WERI-Rb-1 (cell line): ENCODE measurements around the gene CHRNA4.

Experiments used
- DNase-seq: peaks from one replicate; pipeline ENCODE4 v3.0.0-alpha.2; 2020
- H3K27ac ChIP-seq: fragments of 250-450 bp; sonication (Bioruptor Pico); 2 replicates; pipeline ENCODE4 v1.5.1; 2020; ENCODE audit warnings: mild to moderate bottlenecking, moderate library complexity
- H3K27me3 ChIP-seq: fragments of 250-450 bp; sonication (Bioruptor Pico); 2 replicates; pipeline ENCODE4 v1.5.1; 2021; ENCODE audit warnings: mild to moderate bottlenecking, low read depth, moderate library complexity; ENCODE audit not compliant: insufficient read depth, severe bottlenecking
- H3K36me3 ChIP-seq: fragments of 250-450 bp; sonication (Bioruptor Pico); 2 replicates; pipeline ENCODE4 v1.5.1; 2020; ENCODE audit warnings: mild to moderate bottlenecking, moderate library complexity
- H3K4me3 ChIP-seq: 2 replicates; pipeline ENCODE4 v1.5.1; 2011; ENCODE audit warnings: low read depth, mild to moderate bottlenecking, control low read depth, low read length
- H3K9me3 ChIP-seq: fragments of 250-450 bp; sonication (Bioruptor Pico); 2 replicates; pipeline ENCODE4 v1.5.1; 2021; ENCODE audit warnings: mild to moderate bottlenecking, moderate library complexity; ENCODE audit not compliant: severe bottlenecking
- CTCF ChIP-seq: IDR thresholded peaks from 2 replicates; pipeline ENCODE4 v1.5.1; 2011; ENCODE audit warnings: low read depth, mild to moderate bottlenecking, control low read depth, inconsistent platforms, low read length

Gene CHRNA4

GRCh38 chr20:63327231-63327745 is 33.9 kb downstream of the CHRNA4 start:
- Histone ChIP-seq H3K9me3 (peaks cover 3% of the 10 kb centered on the region), H3K4me3 (no peak overlapping the region), H3K36me3 (no peaks in the 10 kb centered on the region), H3K27me3 (no peaks in the 10 kb centered on the region), H3K27ac (no peak overlapping the region)
- TF ChIP-seq CTCF, result no peak
- no peak for DNase-seq

- no peak for DNase-seq
- no peaks in the 10 kb centered on the region for H3K9me3 ChIP-seq
- no peak for TF ChIP-seq CTCF
- no peak overlapping the region for H3K4me3 ChIP-seq
- no peaks in the 10 kb centered on the region for H3K36me3 ChIP-seq
- no peak overlapping the region for H3K27ac ChIP-seq
- H3K27me3 ChIP-seq, result no peaks in the 10 kb centered on the region
These were observed 34.6 kb downstream of the CHRNA4 start for GRCh38 chr20:63326314-63327230.

- no peak for DNase-seq
- H3K9me3 ChIP-seq, result no peaks in the 10 kb centered on the region
- H3K36me3 ChIP-seq, result no peaks in the 10 kb centered on the region
- no peak overlapping the region for H3K4me3 ChIP-seq
- H3K27ac ChIP-seq, result no peak overlapping the region
- no peaks in the 10 kb centered on the region for H3K27me3 ChIP-seq
- TF ChIP-seq CTCF, result no peak
These were observed 35.4 kb downstream of the CHRNA4 start for GRCh38 chr20:63325554-63326313.

- no peak overlapping the region for H3K4me3 ChIP-seq
These were observed 36.1 kb downstream of the CHRNA4 start for GRCh38 chr20:63325021-63325471.

GRCh38 chr20:63323357-63323981 is 37.7 kb downstream of the CHRNA4 start:
- no peaks in the 10 kb centered on the region for H3K36me3 ChIP-seq
- no peak overlapping the region for H3K27ac ChIP-seq
- no peak overlapping the region for H3K4me3 ChIP-seq
- TF ChIP-seq CTCF, result no peak
- H3K27me3 ChIP-seq, result no peaks in the 10 kb centered on the region
- DNase-seq, result no peak
- no peaks in the 10 kb centered on the region for H3K9me3 ChIP-seq

More at GRCh38 chr20:63325021-63325471, 36.1 kb downstream of the CHRNA4 start:
- H3K9me3 ChIP-seq, result no peaks in the 10 kb centered on the region
- no peak for TF ChIP-seq CTCF
- H3K27me3 ChIP-seq, result no peaks in the 10 kb centered on the region
- H3K27ac ChIP-seq, result no peak overlapping the region
- DNase-seq, result no peak
- no peaks in the 10 kb centered on the region for H3K36me3 ChIP-seq
